ENCODE measurements around the gene HOXC6. TPM values are rescaled to one million over a fixed set of nuclear protein-coding genes. Genes with fewer than 3 reads are reported as not detected.

HOXC6 gene
- total RNA-seq, 1 donor from 2014 or later = 1.4 TPM

DNA sequence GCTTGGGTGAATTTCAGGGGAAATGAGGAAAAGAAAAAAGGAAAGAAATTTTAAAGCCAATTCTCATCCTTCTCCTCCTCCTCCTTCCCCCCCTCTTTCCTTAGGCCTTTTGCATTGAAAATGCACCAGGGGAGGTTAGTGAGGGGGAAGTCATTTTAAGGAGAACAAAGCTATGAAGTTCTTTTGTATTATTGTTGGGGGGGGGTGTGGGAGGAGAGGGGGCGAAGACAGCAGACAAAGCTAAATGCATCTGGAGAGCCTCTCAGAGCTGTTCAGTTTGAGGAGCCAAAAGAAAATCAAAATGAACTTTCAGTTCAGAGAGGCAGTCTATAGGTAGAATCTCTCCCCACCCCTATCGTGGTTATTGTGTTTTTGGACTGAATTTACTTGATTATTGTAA, 27.3 kb downstream of the HOXC6 start:
- peaks cover 11% of the 10 kb centered on the region for H3K4me1 ChIP-seq
- H3K36me3 ChIP-seq = no peaks in the 10 kb centered on the region
- H3K9me3 ChIP-seq = no peaks in the 10 kb centered on the region
- peaks cover 68% of the 10 kb centered on the region for H3K27me3 ChIP-seq
- H3K27ac ChIP-seq = no peak overlapping the region
- TF ChIP-seq, protein P1, sequence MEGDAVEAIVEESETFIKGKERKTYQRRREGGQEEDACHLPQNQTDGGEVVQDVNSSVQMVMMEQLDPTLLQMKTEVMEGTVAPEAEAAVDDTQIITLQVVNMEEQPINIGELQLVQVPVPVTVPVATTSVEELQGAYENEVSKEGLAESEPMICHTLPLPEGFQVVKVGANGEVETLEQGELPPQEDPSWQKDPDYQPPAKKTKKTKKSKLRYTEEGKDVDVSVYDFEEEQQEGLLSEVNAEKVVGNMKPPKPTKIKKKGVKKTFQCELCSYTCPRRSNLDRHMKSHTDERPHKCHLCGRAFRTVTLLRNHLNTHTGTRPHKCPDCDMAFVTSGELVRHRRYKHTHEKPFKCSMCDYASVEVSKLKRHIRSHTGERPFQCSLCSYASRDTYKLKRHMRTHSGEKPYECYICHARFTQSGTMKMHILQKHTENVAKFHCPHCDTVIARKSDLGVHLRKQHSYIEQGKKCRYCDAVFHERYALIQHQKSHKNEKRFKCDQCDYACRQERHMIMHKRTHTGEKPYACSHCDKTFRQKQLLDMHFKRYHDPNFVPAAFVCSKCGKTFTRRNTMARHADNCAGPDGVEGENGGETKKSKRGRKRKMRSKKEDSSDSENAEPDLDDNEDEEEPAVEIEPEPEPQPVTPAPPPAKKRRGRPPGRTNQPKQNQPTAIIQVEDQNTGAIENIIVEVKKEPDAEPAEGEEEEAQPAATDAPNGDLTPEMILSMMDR (IDR thresholded peaks at IDR 0.05) = no peak
- ATAC-seq (no peak), DNase-seq (no peak)
- no peak overlapping the region for H3K4me3 ChIP-seq
- intact Hi-C loops (cut with DNase I) = no loop called here

DNA sequence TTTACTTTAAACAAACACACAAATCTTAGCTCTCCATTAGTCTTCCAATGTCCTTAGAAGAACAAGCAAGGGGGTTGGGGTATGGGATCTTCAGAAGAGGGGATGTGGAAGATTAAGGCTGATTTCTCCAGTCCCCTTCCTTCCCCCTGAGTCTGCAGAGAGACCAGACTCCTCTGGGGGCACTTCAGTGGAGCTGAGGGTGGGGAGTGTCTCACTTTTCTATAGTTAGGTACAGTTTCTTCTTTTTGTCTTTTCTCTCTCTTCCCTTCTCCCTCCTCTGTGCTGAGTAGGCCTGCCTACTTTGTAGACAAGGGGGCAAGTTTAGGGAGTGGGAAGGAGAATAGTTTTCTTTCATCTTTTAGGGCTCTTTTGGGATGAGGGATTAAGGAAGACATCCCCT, 27.9 kb downstream of the HOXC6 start:
- H3K27me3 ChIP-seq = peaks cover 68% of the 10 kb centered on the region
- DNase-seq = no peak
- H3K9me3 ChIP-seq = no peaks in the 10 kb centered on the region
- H3K4me3 ChIP-seq = no peak overlapping the region
- intact Hi-C loops (cut with DNase I) = no loop called here
- TF ChIP-seq, protein P1 (IDR thresholded peaks at IDR 0.05) = no peak
- no peaks in the 10 kb centered on the region for H3K36me3 ChIP-seq
- no peak for ATAC-seq
- peaks cover 11% of the 10 kb centered on the region for H3K4me1 ChIP-seq
- no peak overlapping the region for H3K27ac ChIP-seq

DNA sequence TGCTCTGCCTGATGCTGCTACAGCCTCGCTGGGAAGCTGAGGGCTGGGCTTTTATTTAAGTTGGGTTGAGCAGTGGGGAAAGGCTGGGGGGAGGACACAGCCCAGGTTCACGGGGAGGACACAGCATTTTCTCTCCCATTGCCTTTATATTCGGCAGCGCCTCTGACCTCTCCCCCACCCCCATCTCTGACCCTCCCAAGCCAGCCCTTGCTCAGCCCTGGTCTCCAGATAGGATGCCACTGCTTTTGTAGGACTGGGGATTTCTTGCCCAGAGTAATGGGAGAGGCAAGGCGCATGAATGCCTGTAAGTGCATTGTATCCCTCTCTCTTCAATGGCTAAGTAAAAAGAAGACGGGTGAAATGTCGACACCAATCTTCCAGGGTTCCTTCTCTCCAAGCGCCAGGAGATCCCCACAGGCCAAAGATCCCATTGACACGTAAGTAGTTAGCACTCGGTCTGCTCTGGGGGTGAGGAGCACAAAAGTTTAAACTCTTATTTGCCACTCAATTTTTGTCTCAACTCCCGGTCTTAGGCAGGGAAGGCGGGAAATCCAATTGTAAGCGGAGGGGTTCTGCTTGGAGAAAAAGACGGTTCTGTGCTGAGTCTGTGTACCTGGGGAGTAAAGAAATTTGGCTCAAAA, 30.0 kb downstream of the HOXC6 start:
- peaks cover 67% of the 10 kb centered on the region for H3K27me3 ChIP-seq

DNA sequence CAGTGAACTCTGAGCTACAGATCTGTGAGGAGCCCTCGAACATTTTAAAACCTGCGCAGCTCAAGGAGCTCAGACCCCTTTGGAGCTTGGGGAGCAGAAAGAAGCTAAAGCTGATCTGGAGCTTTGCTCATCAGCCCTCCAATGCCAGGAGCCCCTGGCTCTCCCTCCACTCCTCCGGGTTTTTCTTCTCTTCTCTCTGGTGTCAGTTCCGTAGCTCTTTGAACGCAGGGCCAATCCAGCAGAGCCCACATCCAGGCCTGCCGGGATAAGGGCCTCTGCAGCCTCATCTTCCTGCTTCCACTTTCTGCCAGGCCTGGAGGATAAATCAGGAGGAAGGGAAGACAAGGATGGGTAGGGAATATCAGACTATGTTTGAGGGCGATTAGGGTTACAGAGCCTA, 31.4 kb downstream of the HOXC6 start:
- no peak for ATAC-seq
- intact Hi-C loops (cut with DNase I) = no loop called here
- TF ChIP-seq, protein P1 (IDR thresholded peaks at IDR 0.05) = no peak
- peaks cover under 1% of the 10 kb centered on the region for H3K4me1 ChIP-seq
- no peak overlapping the region for H3K27ac ChIP-seq
- H3K9me3 ChIP-seq = no peaks in the 10 kb centered on the region
- no peak for DNase-seq
- peaks cover 66% of the 10 kb centered on the region for H3K27me3 ChIP-seq
- no peaks in the 10 kb centered on the region for H3K36me3 ChIP-seq
- no peak overlapping the region for H3K4me3 ChIP-seq

More for the DNA sequence above, 30.0 kb downstream of the HOXC6 start:
- peaks cover 4% of the 10 kb centered on the region for H3K4me1 ChIP-seq
- TF ChIP-seq, protein P1 (IDR thresholded peaks at IDR 0.05) = no peak
- ATAC-seq = no peak
- no peak overlapping the region for H3K27ac ChIP-seq
- H3K36me3 ChIP-seq = no peaks in the 10 kb centered on the region
- no peak for DNase-seq
- H3K9me3 ChIP-seq = no peaks in the 10 kb centered on the region
- H3K4me3 ChIP-seq = no peak overlapping the region
- intact Hi-C loops (cut with DNase I) = no loop called here

DNA sequence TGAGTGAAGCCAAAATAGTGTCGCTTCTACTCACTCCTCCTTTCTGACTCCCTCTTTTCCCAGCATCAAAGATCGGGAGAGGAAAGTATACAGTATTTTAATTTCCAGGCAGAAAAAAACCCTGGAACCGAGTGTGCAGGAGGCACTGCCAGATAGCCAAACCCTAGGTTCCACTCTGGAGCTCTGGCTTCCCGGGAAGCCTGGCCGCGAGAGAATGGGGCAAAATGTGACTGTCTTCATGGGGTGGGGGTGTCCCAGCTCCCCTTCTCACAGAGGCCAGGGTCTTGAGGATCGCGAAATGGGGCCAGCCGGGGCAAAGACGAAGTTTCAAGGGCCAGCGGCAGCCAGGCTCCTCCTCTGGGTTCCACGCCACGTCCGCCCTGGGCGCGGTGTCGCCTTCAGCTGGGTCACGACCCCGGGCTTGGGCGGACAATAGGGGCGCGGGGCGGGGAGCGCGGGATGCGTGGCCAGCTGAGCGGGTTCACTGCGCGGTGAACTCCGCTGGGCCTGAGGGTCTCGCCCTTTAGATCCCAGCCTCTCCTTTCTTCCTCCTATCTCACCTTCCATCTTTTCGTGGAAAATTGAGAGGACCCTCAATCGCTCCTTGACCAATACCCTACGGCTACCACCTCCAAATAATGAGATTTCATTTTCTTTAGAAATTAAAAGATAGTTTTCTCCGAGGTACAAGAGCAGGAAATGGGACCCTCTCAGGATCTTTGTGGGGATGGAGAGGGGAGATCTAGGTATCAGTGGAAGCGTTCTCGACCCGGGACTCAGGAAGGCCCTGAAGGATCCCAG, 32.1 kb downstream of the HOXC6 start:
- Histone ChIP-seq H3K27me3 (peaks cover 65% of the 10 kb centered on the region), H3K9me3 (no peaks in the 10 kb centered on the region), H3K4me1 (no peaks in the 10 kb centered on the region), H3K4me3 (no peak overlapping the region), H3K27ac (no peak overlapping the region), H3K36me3 (no peaks in the 10 kb centered on the region)
- no peak for ATAC-seq
- DNase-seq = no peak
- TF ChIP-seq, protein P1 (IDR thresholded peaks at IDR 0.05) = no peak
- intact Hi-C loops (cut with DNase I) = no loop called here

Measured in upper lobe of right lung (tissue), 1 donor.